ENCODE data around the gene JAZF1.

Gene JAZF1

GRCh38 chr7:28178599-28178998 lies 2.0 kb downstream of the JAZF1 start:
- DNase-seq (ENCODE audit: low read depth in 1 of 2, low spot score in 1 of 2): no peak
- no peak overlapping the region for H3K4me3 ChIP-seq (replicated peaks; ENCODE audit: insufficient read depth, low read length)
- TF ChIP-seq POLR2AphosphoS5 (IDR thresholded peaks at IDR 0.05; ENCODE audit: low read depth): no peak
- no peak for TF ChIP-seq REST (IDR thresholded peaks at IDR 0.05; ENCODE audit: insufficient replicate concordance, low read depth)
- no peak for TF ChIP-seq SPI1 (IDR thresholded peaks at IDR 0.05; ENCODE audit: borderline replicate concordance, low read depth)
- no peak for TF ChIP-seq GABPA (IDR thresholded peaks at IDR 0.05; ENCODE audit: low read depth)
- TF ChIP-seq CTCF (IDR thresholded peaks at IDR 0.05; ENCODE audit: insufficient read depth, low read length): no peak
- no peak overlapping the region for H3K27ac ChIP-seq (replicated peaks)
- no peaks in the 10 kb centered on the region for H3K27me3 ChIP-seq (ENCODE audit: insufficient read depth, poor library complexity, severe bottlenecking)

GRCh38 chr7:28177836-28178235 lies 2.8 kb downstream of the JAZF1 start:
- Histone ChIP-seq H3K27me3 (ENCODE audit: insufficient read depth, poor library complexity, severe bottlenecking) (no peaks in the 10 kb centered on the region), H3K4me3 (replicated peaks; ENCODE audit: insufficient read depth, low read length) (no peak overlapping the region), H3K27ac (replicated peaks) (no peak overlapping the region)
- TF ChIP-seq POLR2AphosphoS5 (IDR thresholded peaks at IDR 0.05; ENCODE audit: low read depth) (no peak), GABPA (IDR thresholded peaks at IDR 0.05; ENCODE audit: low read depth) (no peak), REST (IDR thresholded peaks at IDR 0.05; ENCODE audit: insufficient replicate concordance, low read depth) (no peak)
- no peak for DNase-seq (ENCODE audit: low read depth in 1 of 2, low spot score in 1 of 2)

GRCh38 chr7:28176645-28177044 lies 4.0 kb downstream of the JAZF1 start:
- no peak overlapping the region for H3K4me3 ChIP-seq (replicated peaks; ENCODE audit: insufficient read depth, low read length)
- H3K27ac ChIP-seq (replicated peaks): no peak overlapping the region
- DNase-seq (ENCODE audit: low read depth in 1 of 2, low spot score in 1 of 2): no peak
- TF ChIP-seq REST (IDR thresholded peaks at IDR 0.05; ENCODE audit: insufficient replicate concordance, low read depth) (no peak), CTCF (IDR thresholded peaks at IDR 0.05; ENCODE audit: insufficient read depth, low read length) (no peak), GABPA (IDR thresholded peaks at IDR 0.05; ENCODE audit: low read depth) (no peak)
- no peaks in the 10 kb centered on the region for H3K27me3 ChIP-seq (ENCODE audit: insufficient read depth, poor library complexity, severe bottlenecking)

- DNase-seq (ENCODE audit: low read depth in 1 of 2, low spot score in 1 of 2): no peak
- Histone ChIP-seq H3K4me3 (replicated peaks; ENCODE audit: insufficient read depth, low read length) (no peak overlapping the region), H3K27ac (replicated peaks) (no peak overlapping the region), H3K27me3 (ENCODE audit: insufficient read depth, poor library complexity, severe bottlenecking) (no peaks in the 10 kb centered on the region)
- no peak for TF ChIP-seq POLR2AphosphoS5 (IDR thresholded peaks at IDR 0.05; ENCODE audit: low read depth)
- no peak for TF ChIP-seq GABPA (IDR thresholded peaks at IDR 0.05; ENCODE audit: low read depth)
- no peak for TF ChIP-seq CTCF (IDR thresholded peaks at IDR 0.05; ENCODE audit: insufficient read depth, low read length)
- no peak for TF ChIP-seq REST (IDR thresholded peaks at IDR 0.05; ENCODE audit: insufficient replicate concordance, low read depth)
- TF ChIP-seq SPI1 (IDR thresholded peaks at IDR 0.05; ENCODE audit: borderline replicate concordance, low read depth): no peak
These were observed 4.4 kb downstream of the JAZF1 start for GRCh38 chr7:28176174-28176573.

Data from HL-60 (cell line).